ENCODE measurements around the gene PPY.

DNA sequence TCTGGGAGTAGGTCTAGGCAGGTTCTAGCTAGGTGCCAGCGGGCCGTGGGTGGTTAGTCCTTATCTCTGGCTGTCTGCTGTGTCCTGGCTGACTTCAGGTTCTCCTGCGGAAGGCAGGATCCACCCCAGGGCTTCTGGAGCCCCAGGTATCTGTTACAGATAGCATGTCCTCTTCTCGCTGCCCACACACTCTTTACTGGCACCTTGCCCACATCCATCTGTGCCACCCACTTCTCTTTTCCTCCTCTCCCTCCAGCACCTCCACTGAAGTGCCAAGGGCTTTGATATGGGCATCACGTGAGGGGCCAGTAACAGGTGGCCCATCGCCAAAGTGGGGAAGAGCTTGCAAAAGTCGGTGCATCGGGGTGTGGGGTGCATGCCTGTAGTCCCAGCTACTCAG, 30.4 kb downstream of the PPY start:
- TF ChIP-seq, protein P1, sequence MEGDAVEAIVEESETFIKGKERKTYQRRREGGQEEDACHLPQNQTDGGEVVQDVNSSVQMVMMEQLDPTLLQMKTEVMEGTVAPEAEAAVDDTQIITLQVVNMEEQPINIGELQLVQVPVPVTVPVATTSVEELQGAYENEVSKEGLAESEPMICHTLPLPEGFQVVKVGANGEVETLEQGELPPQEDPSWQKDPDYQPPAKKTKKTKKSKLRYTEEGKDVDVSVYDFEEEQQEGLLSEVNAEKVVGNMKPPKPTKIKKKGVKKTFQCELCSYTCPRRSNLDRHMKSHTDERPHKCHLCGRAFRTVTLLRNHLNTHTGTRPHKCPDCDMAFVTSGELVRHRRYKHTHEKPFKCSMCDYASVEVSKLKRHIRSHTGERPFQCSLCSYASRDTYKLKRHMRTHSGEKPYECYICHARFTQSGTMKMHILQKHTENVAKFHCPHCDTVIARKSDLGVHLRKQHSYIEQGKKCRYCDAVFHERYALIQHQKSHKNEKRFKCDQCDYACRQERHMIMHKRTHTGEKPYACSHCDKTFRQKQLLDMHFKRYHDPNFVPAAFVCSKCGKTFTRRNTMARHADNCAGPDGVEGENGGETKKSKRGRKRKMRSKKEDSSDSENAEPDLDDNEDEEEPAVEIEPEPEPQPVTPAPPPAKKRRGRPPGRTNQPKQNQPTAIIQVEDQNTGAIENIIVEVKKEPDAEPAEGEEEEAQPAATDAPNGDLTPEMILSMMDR (IDR thresholded peaks at IDR 0.05): no peak
- TF ChIP-seq POLR2A (IDR thresholded peaks at IDR 0.05) (no peak), POLR2AphosphoS5 (IDR thresholded peaks at IDR 0.05) (no peak), EP300 (IDR thresholded peaks at IDR 0.05) (no peak)
